WTC11 (cell line): ENCODE results near the gene SLC27A2. TPM values are rescaled to one million over a fixed set of nuclear protein-coding genes. Genes with fewer than 3 reads are reported as not detected.

Experiments used
- ATAC-seq: fragments of 200-7000 bp; cut with Tn5 transposase; 2 replicates; pipeline ENCODE4 v1.10.0; 2021; ENCODE audit warnings: mild to moderate bottlenecking, moderate library complexity
- CTCF ChIA-PET: fragments of 300-600 bp; sonication (Branson Sonifier 250); formaldehyde crosslinking; loops from one replicate; lab custom pipeline; 2021; ENCODE audit warnings: antibody characterized with exemption; lab: Charles Lee
- POLR2A ChIA-PET: fragments of 350-600 bp; sonication (Branson Sonifier 250); formaldehyde crosslinking; loops from one replicate; lab custom pipeline; 2021; ENCODE audit warnings: antibody characterized with exemption; lab: Charles Lee
- DNase-seq: peaks from one replicate; pipeline ENCODE4 v3.0.0; 2021; ENCODE audit warnings: low spot score
- H3K27ac Mint-ChIP-seq: 2 replicates; pipeline ENCODE4 v1.8.0; 2021; ENCODE audit warnings: mixed read lengths
- H3K27me3 Mint-ChIP-seq: 2 replicates; pipeline ENCODE4 v1.8.0; 2021; ENCODE audit warnings: low read depth, mild to moderate bottlenecking, moderate library complexity, mixed read lengths
- H3K36me3 Mint-ChIP-seq: 2 replicates; pipeline ENCODE4 v1.8.0; 2021; ENCODE audit warnings: mixed read lengths
- H3K4me1 Mint-ChIP-seq: 2 replicates; pipeline ENCODE4 v1.8.0; 2022; ENCODE audit warnings: mixed read lengths
- H3K4me3 Mint-ChIP-seq: 2 replicates; pipeline ENCODE4 v1.8.0; 2021; ENCODE audit warnings: mild to moderate bottlenecking, moderate library complexity, mixed read lengths
- H3K9me3 Mint-ChIP-seq: 2 replicates; pipeline ENCODE4 v1.8.0; 2021; ENCODE audit warnings: mixed read lengths
- AFF4 ChIP-seq: sonication (generic); formaldehyde crosslinking; IDR thresholded peaks from 2 replicates; pipeline ENCODE4 v1.8.1; 2023; ENCODE audit warnings: mild to moderate bottlenecking, missing genetic modification reagents, borderline replicate concordance
- ATF1 ChIP-seq: sonication (generic); formaldehyde crosslinking; IDR thresholded peaks from 2 replicates; pipeline ENCODE4 v1.8.1; 2023; ENCODE audit warnings: mild to moderate bottlenecking, moderate library complexity, missing genetic modification reagents
- ATF2 ChIP-seq: sonication (generic); formaldehyde crosslinking; IDR thresholded peaks from 2 replicates; pipeline ENCODE4 v1.8.1; 2022; ENCODE audit warnings: low read depth, missing genetic modification reagents, borderline replicate concordance
- CTCF ChIP-seq: fragments of 200-600 bp; IDR thresholded peaks from 2 replicates; pipeline ENCODE4 v1.8.0; 2022; ENCODE audit warnings: antibody characterized with exemption
- ELF4 ChIP-seq: sonication (generic); formaldehyde crosslinking; IDR thresholded peaks from 2 replicates; pipeline ENCODE4 v1.8.1; 2022; ENCODE audit warnings: low read depth, mild to moderate bottlenecking, moderate library complexity, missing genetic modification reagents
- ESRRA ChIP-seq: sonication (generic); formaldehyde crosslinking; IDR thresholded peaks from 2 replicates; pipeline ENCODE4 v1.8.1; 2022; ENCODE audit warnings: mild to moderate bottlenecking, missing genetic modification reagents, borderline replicate concordance
- JAZF1 ChIP-seq: fragments of 250-450 bp; sonication (Bioruptor Pico); IDR thresholded peaks from 2 replicates; pipeline ENCODE4 v1.9.0; 2021; ENCODE audit warnings: moderate library complexity, mild to moderate bottlenecking, inconsistent platforms
- MLX ChIP-seq: sonication (generic); formaldehyde crosslinking; IDR thresholded peaks from 2 replicates; pipeline ENCODE4 v1.8.1; 2023; ENCODE audit warnings: mild to moderate bottlenecking, missing genetic modification reagents, moderate library complexity
- SMAD4 ChIP-seq: sonication (generic); formaldehyde crosslinking; IDR thresholded peaks from 2 replicates; pipeline ENCODE4 v1.8.0; 2022; ENCODE audit warnings: mild to moderate bottlenecking, missing genetic modification reagents
- TEAD1 ChIP-seq: sonication (generic); formaldehyde crosslinking; IDR thresholded peaks from 2 replicates; pipeline ENCODE4 v1.8.0; 2022; ENCODE audit warnings: mild to moderate bottlenecking, missing genetic modification reagents
- ZBTB43 ChIP-seq: sonication (generic); formaldehyde crosslinking; IDR thresholded peaks from 2 replicates; pipeline ENCODE4 v1.8.1; 2023; ENCODE audit warnings: mild to moderate bottlenecking, missing genetic modification reagents
- ZNF121 ChIP-seq: sonication (generic); formaldehyde crosslinking; IDR thresholded peaks from 2 replicates; pipeline ENCODE4 v1.8.0; 2023; ENCODE audit warnings: missing genetic modification reagents
- ZNF219 ChIP-seq: sonication (generic); formaldehyde crosslinking; IDR thresholded peaks from 2 replicates; pipeline ENCODE4 v1.8.0; 2023; ENCODE audit warnings: missing genetic modification reagents, mild to moderate bottlenecking, borderline replicate concordance
- ZNF512 ChIP-seq: sonication (generic); formaldehyde crosslinking; IDR thresholded peaks from 2 replicates; pipeline ENCODE4 v1.8.1; 2022; ENCODE audit warnings: missing genetic modification reagents, borderline replicate concordance
- ZNF671 ChIP-seq: fragments of 250-450 bp; sonication (Bioruptor Pico); IDR thresholded peaks from 2 replicates; pipeline ENCODE4 v1.8.0; 2021; ENCODE audit warnings: mild to moderate bottlenecking
- total RNA-seq: library from RNA; stranded (reverse); gene quantifications from 3 replicates; pipeline ENCODE4 v1.2.3, GENCODE V29; 2021

SLC27A2 gene
- total RNA-seq, 1 experiment from 2014 or later: 3.0 TPM

- Mint-ChIP-seq H3K27me3 (no peaks in the 10 kb centered on the region), H3K4me3 (no peak overlapping the region), H3K36me3 (no peaks in the 10 kb centered on the region), H3K4me1 (peaks cover 4% of the 10 kb centered on the region), H3K27ac (no peak overlapping the region), H3K9me3 (no peaks in the 10 kb centered on the region)
- peak; percentile 40; the same call in 1 of the 2 replicates for TF ChIP-seq CTCF
- TF ChIP-seq ATF2 (CRISPR knock-in tag): no peak
- TF ChIP-seq AFF4 (CRISPR knock-in tag): no peak
- TF ChIP-seq JAZF1 (CRISPR knock-in tag): no peak
- peak; percentile 80 for ATAC-seq
- CTCF ChIA-PET: interaction anchor here (0.6 to 2.3 kb wide), 31 partner anchors 10 to 1787 kb away, joined by 3 to 34 read pairs (median 3); partner anchors contain the start of genes FGF7 and SLC27A2
- no peak for DNase-seq
- POLR2A ChIA-PET: interaction anchor here (0.5 kb wide), 1 partner anchor 1779 kb away, joined by 4 read pairs; no protein-coding TSS in a partner anchor
Observed at GRCh38 chr15:50145451-50145872, 36.5 kb upstream of the SLC27A2 start.

- H3K4me1 Mint-ChIP-seq: peaks cover 4% of the 10 kb centered on the region
- no peak for TF ChIP-seq ZNF219 (CRISPR knock-in tag)
- no peak for TF ChIP-seq TEAD1 (CRISPR knock-in tag)
- TF ChIP-seq ZNF512 (CRISPR knock-in tag): no peak
- no peak for TF ChIP-seq ESRRA (CRISPR knock-in tag)
- no peak for TF ChIP-seq ZNF671 (CRISPR knock-in tag)
- no peak for TF ChIP-seq ZNF121 (CRISPR knock-in tag)
- TF ChIP-seq ZBTB43 (CRISPR knock-in tag): no peak
- TF ChIP-seq AFF4 (CRISPR knock-in tag): no peak
- no peak for TF ChIP-seq ATF1
- no peak for TF ChIP-seq MLX (CRISPR knock-in tag)
- no peak for TF ChIP-seq SMAD4 (CRISPR knock-in tag)
- no peak for TF ChIP-seq ELF4 (CRISPR knock-in tag)
Observed at GRCh38 chr15:50146632-50147031, 35.4 kb upstream of the SLC27A2 start.

More at GRCh38 chr15:50146632-50147031, 35.4 kb upstream of the SLC27A2 start:
- Mint-ChIP-seq H3K36me3 (no peaks in the 10 kb centered on the region), H3K27ac (no peak overlapping the region), H3K9me3 (no peaks in the 10 kb centered on the region), H3K4me3 (no peak overlapping the region), H3K27me3 (no peaks in the 10 kb centered on the region)
- DNase-seq (no peak), ATAC-seq (no peak)
- ChIA-PET CTCF (interaction anchor here (1.6 to 2.3 kb wide), 2 partner anchors 169 to 269 kb away, joined by 18 to 34 read pairs; no protein-coding TSS in a partner anchor), POLR2A (no interaction called here)
